Endothelial cell (in vitro differentiated cells): ENCODE results near the gene SLC39A13. TPM values are rescaled to one million over a fixed set of nuclear protein-coding genes. Genes with fewer than 3 reads are reported as not detected.

Experiments
- DNase-seq: peaks from one replicate; pipeline ENCODE4 v3.0.0; 2021; ENCODE audit warnings: low spot score
- H3K27ac Mint-ChIP-seq: one replicate; pipeline ENCODE4 v1.8.0; 2021; ENCODE audit warnings: mixed read lengths, inconsistent platforms; ENCODE audit not compliant: unreplicated experiment
- H3K27me3 Mint-ChIP-seq: one replicate; pipeline ENCODE4 v1.8.0; 2021; ENCODE audit warnings: mild to moderate bottlenecking, moderate library complexity, mixed read lengths, inconsistent platforms; ENCODE audit not compliant: unreplicated experiment
- H3K36me3 Mint-ChIP-seq: one replicate; pipeline ENCODE4 v1.8.0; 2021; ENCODE audit warnings: mild to moderate bottlenecking, low read depth, mixed read lengths, inconsistent platforms; ENCODE audit not compliant: unreplicated experiment
- H3K4me1 Mint-ChIP-seq: one replicate; pipeline ENCODE4 v1.8.0; 2021; ENCODE audit warnings: mild to moderate bottlenecking, mixed read lengths, inconsistent platforms; ENCODE audit not compliant: unreplicated experiment
- H3K4me3 Mint-ChIP-seq: one replicate; pipeline ENCODE4 v1.8.0; 2021; ENCODE audit warnings: mild to moderate bottlenecking, mixed read lengths, inconsistent platforms; ENCODE audit not compliant: unreplicated experiment
- H3K9me3 Mint-ChIP-seq: one replicate; pipeline ENCODE4 v1.8.0; 2021; ENCODE audit warnings: mixed read lengths, inconsistent platforms; ENCODE audit not compliant: unreplicated experiment
- CTCF ChIP-seq: fragments of 200-600 bp; sonication (generic); IDR thresholded peaks from one replicate; pipeline ENCODE4 v1.5.0; 2021; ENCODE audit warnings: antibody characterized with exemption; ENCODE audit not compliant: unreplicated experiment
- total RNA-seq: library from RNA; stranded (reverse); fragmentation: NEBNext Ultra II Directional; extraction: Animal tissue kit (Norgen Biotek cat#: 25700); gene quantifications from one replicate; pipeline ENCODE4 v1.2.1, GENCODE V29; 2021; ENCODE audit not compliant: unreplicated experiment

Gene SLC39A13
- total RNA-seq, 1 donor from 2014 or later = 40.9 TPM

- H3K27me3 Mint-ChIP-seq = peaks cover 4% of the 10 kb centered on the region
- H3K36me3 Mint-ChIP-seq = no peaks in the 10 kb centered on the region
- H3K4me3 Mint-ChIP-seq = no peak overlapping the region
- no peak for DNase-seq
- TF ChIP-seq CTCF = no peak
- H3K4me1 Mint-ChIP-seq = peaks cover 14% of the 10 kb centered on the region
- no peaks in the 10 kb centered on the region for H3K9me3 Mint-ChIP-seq
- H3K27ac Mint-ChIP-seq = no peak overlapping the region
Observed at GRCh38 chr11:47383071-47383470, 25.3 kb upstream of the SLC39A13 start.

- no peaks in the 10 kb centered on the region for H3K36me3 Mint-ChIP-seq
- H3K27ac Mint-ChIP-seq = no peak overlapping the region
- no peak for TF ChIP-seq CTCF
- peaks cover 14% of the 10 kb centered on the region for H3K4me1 Mint-ChIP-seq
- peaks cover 4% of the 10 kb centered on the region for H3K27me3 Mint-ChIP-seq
- no peak for DNase-seq
- no peak overlapping the region for H3K4me3 Mint-ChIP-seq
- no peaks in the 10 kb centered on the region for H3K9me3 Mint-ChIP-seq
Observed at GRCh38 chr11:47384498-47384897, 23.9 kb upstream of the SLC39A13 start.

GRCh38 chr11:47387944-47388696, 20.3 kb upstream of the SLC39A13 start:
- no peaks in the 10 kb centered on the region for H3K36me3 Mint-ChIP-seq
- DNase-seq = no peak
- TF ChIP-seq CTCF = no peak
- H3K4me3 Mint-ChIP-seq = no peak overlapping the region
- peaks cover 3% of the 10 kb centered on the region for H3K4me1 Mint-ChIP-seq
- no peak overlapping the region for H3K27ac Mint-ChIP-seq
- peaks cover 3% of the 10 kb centered on the region for H3K27me3 Mint-ChIP-seq
- no peaks in the 10 kb centered on the region for H3K9me3 Mint-ChIP-seq

- no peak for TF ChIP-seq CTCF
- H3K36me3 Mint-ChIP-seq = no peaks in the 10 kb centered on the region
- peaks cover 3% of the 10 kb centered on the region for H3K27me3 Mint-ChIP-seq
- H3K27ac Mint-ChIP-seq = no peak overlapping the region
- no peak for DNase-seq
- no peaks in the 10 kb centered on the region for H3K9me3 Mint-ChIP-seq
- peaks cover 7% of the 10 kb centered on the region for H3K4me1 Mint-ChIP-seq
- H3K4me3 Mint-ChIP-seq = no peak overlapping the region
Observed at GRCh38 chr11:47388697-47389576, 19.5 kb upstream of the SLC39A13 start.
